ENCODE results near the gene ZBTB3. TPM values are rescaled to one million over a fixed set of nuclear protein-coding genes. Genes with fewer than 3 reads are reported as not detected.
A peak's percentile ranks its signal among the peaks of the same experiment; 100 is the strongest.

Gene ZBTB3
- total and polyA plus RNA-seq, 2 donors (not counting 1 experiment from before 2014, with no cell fraction given) = 6.2 to 14.4 TPM

DNA sequence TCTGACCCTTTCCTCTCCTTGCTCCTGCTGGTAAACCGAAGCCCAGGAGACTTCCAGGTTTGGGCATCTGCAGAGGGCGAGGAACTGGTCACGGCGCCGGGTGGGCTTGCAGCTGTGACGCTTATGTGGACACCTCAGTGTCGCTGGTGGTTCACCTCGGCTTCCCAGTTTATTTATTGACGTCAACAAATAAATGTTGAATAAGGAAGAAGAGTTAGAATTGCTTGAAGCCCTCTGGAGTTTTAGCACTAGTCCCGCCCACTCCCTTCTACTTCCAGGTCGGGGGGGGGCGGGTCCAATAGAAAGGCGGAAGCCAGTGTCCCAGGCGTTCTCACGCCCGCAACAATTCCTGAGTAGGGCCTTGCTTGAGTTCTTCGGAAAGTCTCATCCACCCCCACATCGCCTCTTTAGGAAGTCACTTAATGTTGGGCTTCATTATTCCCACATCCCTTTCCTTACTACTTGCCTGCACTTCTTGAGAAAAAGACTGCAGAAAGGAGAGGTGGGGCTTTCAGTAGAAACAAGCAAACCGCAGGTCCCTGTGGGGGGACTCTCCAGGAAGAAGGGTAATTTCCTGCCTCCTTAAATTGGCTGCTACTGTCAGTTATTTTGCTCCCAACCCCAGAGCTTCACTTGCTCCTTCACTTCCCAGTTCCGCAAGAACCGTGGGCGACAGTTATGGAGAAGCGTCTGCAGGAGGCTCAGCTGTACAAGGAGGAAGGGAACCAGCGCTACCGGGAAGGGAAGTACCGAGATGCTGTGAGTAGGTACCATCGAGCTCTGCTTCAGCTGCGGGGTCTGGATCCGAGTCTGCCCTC is 25.6 kb downstream of the ZBTB3 start, which contains the start of gene TTC9C:
TTC9C (plus strand) TSS at position 316 of the 818 bp plus-strand sequence; CDS start at position 679, 363 bp downstream.
- DNase-seq (ENCODE audit: low read depth in 2 of 2) = peak; percentile 83 to 88

DNA sequence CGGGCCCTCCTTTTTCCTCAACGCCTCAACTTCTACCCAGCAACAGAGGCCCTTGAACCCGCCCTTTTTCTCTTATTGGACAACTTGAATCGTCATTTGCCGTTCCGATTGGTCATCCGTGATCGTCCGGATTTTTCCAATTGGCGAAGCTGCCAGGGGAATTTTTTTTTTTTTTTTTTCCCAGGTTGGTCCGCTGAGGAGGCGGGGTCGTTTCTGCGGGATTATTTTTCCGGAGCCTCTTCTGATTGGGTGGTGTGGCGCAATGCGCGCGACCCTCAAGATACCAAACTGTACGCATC is 26.1 kb downstream of the ZBTB3 start:
- H3K36me3 ChIP-seq (ENCODE audit: control insufficient read depth, insufficient read depth, low read length) = peaks cover 2% of the 10 kb centered on the region
- peak overlapping the region; percentile 60 to 99 (median 81) for H3K4me3 ChIP-seq (replicated peaks in 1 of 4; ENCODE audit: control extremely low read depth in 1 of 4, insufficient read depth in 1 of 4, low read depth in 3 of 4, low read length in 4 of 4)
- H3K27me3 ChIP-seq (ENCODE audit: control insufficient read depth, insufficient read depth, low read length) = no peaks in the 10 kb centered on the region
- TF ChIP-seq, protein P1, sequence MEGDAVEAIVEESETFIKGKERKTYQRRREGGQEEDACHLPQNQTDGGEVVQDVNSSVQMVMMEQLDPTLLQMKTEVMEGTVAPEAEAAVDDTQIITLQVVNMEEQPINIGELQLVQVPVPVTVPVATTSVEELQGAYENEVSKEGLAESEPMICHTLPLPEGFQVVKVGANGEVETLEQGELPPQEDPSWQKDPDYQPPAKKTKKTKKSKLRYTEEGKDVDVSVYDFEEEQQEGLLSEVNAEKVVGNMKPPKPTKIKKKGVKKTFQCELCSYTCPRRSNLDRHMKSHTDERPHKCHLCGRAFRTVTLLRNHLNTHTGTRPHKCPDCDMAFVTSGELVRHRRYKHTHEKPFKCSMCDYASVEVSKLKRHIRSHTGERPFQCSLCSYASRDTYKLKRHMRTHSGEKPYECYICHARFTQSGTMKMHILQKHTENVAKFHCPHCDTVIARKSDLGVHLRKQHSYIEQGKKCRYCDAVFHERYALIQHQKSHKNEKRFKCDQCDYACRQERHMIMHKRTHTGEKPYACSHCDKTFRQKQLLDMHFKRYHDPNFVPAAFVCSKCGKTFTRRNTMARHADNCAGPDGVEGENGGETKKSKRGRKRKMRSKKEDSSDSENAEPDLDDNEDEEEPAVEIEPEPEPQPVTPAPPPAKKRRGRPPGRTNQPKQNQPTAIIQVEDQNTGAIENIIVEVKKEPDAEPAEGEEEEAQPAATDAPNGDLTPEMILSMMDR (conservative IDR thresholded peaks at IDR 0.05 in 1 of 2, IDR thresholded peaks at IDR 0.05 in 1 of 2; ENCODE audit: low read depth in 1 of 2, low read length in 2 of 2) = no peak
- no peak for TF ChIP-seq EZH2 (IDR thresholded peaks at IDR 0.05; ENCODE audit: low read length, missing control alignments)
- H4K20me1 ChIP-seq (ENCODE audit: control insufficient read depth, extremely low read depth, insufficient read depth, low read length) = peaks cover 4% of the 10 kb centered on the region
- peak overlapping the region; percentile 96 for H3K4me2 ChIP-seq (ENCODE audit: extremely low read depth, insufficient read depth, low read length)
- peaks cover 72% of the 10 kb centered on the region for H3K79me2 ChIP-seq (ENCODE audit: control insufficient read depth, insufficient read depth, low read length)
- no peaks in the 10 kb centered on the region for H3K9me3 ChIP-seq (ENCODE audit: control insufficient read depth, insufficient read depth, low read depth, low read length)
- peak overlapping the region; percentile 92 for H3K27ac ChIP-seq (ENCODE audit: insufficient read depth, low read length)
- peak overlapping the region; percentile 97 for H2AFZ ChIP-seq (ENCODE audit: low read length)
- peaks cover 4% of the 10 kb centered on the region for H3K4me1 ChIP-seq (ENCODE audit: control insufficient read depth, extremely low read depth, insufficient read depth, low read length)
- H3K9ac ChIP-seq (ENCODE audit: insufficient read depth, low read length) = peak overlapping the region; percentile 64
- DNase-seq (ENCODE audit: low read depth in 2 of 2) = peak; percentile 96 to 98

More for the DNA sequence above, 25.6 kb downstream of the ZBTB3 start, which contains the start of gene TTC9C:
- peak within 1 kb of the TSS; percentile 85 for H3K9ac ChIP-seq (ENCODE audit: insufficient read depth, low read length)
- peak within 1 kb of the TSS; percentile 92 for H3K27ac ChIP-seq (ENCODE audit: insufficient read depth, low read length)
- peaks cover 4% of the 10 kb centered on the region for H4K20me1 ChIP-seq (ENCODE audit: control insufficient read depth, extremely low read depth, insufficient read depth, low read length)
- peaks cover 4% of the 10 kb centered on the region for H3K4me1 ChIP-seq (ENCODE audit: control insufficient read depth, extremely low read depth, insufficient read depth, low read length)
- peaks cover 3% of the 10 kb centered on the region for H3K36me3 ChIP-seq (ENCODE audit: control insufficient read depth, insufficient read depth, low read length)
- peak within 1 kb of the TSS; percentile 97 for H2AFZ ChIP-seq (ENCODE audit: low read length)
- TF ChIP-seq, protein P1 (conservative IDR thresholded peaks at IDR 0.05 in 1 of 2, IDR thresholded peaks at IDR 0.05 in 1 of 2; ENCODE audit: low read depth in 1 of 2, low read length in 2 of 2) = no peak
- no peak for TF ChIP-seq EZH2 (IDR thresholded peaks at IDR 0.05; ENCODE audit: low read length, missing control alignments)
- no peaks in the 10 kb centered on the region for H3K9me3 ChIP-seq (ENCODE audit: control insufficient read depth, insufficient read depth, low read depth, low read length)
- H3K79me2 ChIP-seq (ENCODE audit: control insufficient read depth, insufficient read depth, low read length) = peaks cover 71% of the 10 kb centered on the region
- peak within 1 kb of the TSS; percentile 96 for H3K4me2 ChIP-seq (ENCODE audit: extremely low read depth, insufficient read depth, low read length)
- H3K4me3 ChIP-seq (replicated peaks in 1 of 4; ENCODE audit: control extremely low read depth in 1 of 4, insufficient read depth in 1 of 4, low read depth in 3 of 4, low read length in 4 of 4) = peak within 1 kb of the TSS; percentile 63 to 99 (median 94)
- H3K27me3 ChIP-seq (ENCODE audit: control insufficient read depth, insufficient read depth, low read length) = no peaks in the 10 kb centered on the region

DNA sequence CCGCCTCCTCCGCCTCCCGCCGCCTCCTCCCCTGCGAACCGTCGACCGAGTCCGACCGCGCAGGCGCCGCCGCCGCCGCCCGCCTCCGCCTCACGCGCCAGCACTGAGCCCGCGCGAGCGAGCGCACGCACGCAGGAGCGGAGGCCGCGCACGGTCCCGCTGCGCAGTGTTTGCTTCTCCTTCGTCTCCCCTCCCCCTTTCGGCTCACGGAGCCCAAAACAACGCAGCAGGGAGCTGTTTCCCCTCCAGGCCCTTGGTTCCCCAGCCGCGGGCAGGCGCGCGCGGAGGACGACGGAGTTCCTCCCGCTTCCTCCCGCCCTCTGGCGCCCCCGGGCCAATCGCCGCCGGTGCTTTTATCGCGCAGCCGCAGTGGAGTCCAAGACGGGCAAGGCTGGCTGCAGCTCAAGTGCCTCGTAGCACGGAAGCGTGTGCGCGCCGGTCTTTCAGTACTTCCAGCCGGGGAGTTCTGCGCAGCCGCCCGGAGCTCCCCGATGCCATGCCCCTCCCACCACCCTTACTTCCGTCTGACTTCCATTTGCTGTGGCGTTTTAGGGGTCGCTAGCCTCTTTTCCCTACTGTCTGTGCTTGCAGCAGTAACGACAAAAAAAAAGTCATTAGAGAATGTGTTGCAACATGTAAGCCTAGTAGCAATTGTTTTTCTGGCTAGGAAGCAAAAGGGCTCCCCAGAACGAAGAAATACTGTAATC is 26.6 kb downstream of the ZBTB3 start, which contains the start of gene HNRNPUL2:
HNRNPUL2 (minus strand) TSS at position 293 of the 707 bp plus-strand sequence. CDS start 301 bp downstream, outside the sequence.
- Histone ChIP-seq H3K9me3 (ENCODE audit: control insufficient read depth, insufficient read depth, low read depth, low read length) (no peaks in the 10 kb centered on the region), H3K4me2 (ENCODE audit: extremely low read depth, insufficient read depth, low read length) (peak within 1 kb of the TSS; percentile 96)

More for the DNA sequence above, 26.6 kb downstream of the ZBTB3 start, which contains the start of gene HNRNPUL2:
- peaks cover 4% of the 10 kb centered on the region for H4K20me1 ChIP-seq (ENCODE audit: control insufficient read depth, extremely low read depth, insufficient read depth, low read length)
- peaks cover 77% of the 10 kb centered on the region for H3K79me2 ChIP-seq (ENCODE audit: control insufficient read depth, insufficient read depth, low read length)
- peak within 1 kb of the TSS; percentile 92 for H3K27ac ChIP-seq (ENCODE audit: insufficient read depth, low read length)
- H3K4me3 ChIP-seq (replicated peaks in 1 of 4; ENCODE audit: control extremely low read depth in 1 of 4, insufficient read depth in 1 of 4, low read depth in 3 of 4, low read length in 4 of 4) = peak within 1 kb of the TSS; percentile 63 to 99 (median 94)
- TF ChIP-seq, protein P1 (conservative IDR thresholded peaks at IDR 0.05 in 1 of 2, IDR thresholded peaks at IDR 0.05 in 1 of 2; ENCODE audit: low read depth in 1 of 2, low read length in 2 of 2) = peak in 1 of 2 donors; percentile 10
- TF ChIP-seq EZH2 (IDR thresholded peaks at IDR 0.05; ENCODE audit: low read length, missing control alignments) = no peak
- peak within 1 kb of the TSS; percentile 85 for H3K9ac ChIP-seq (ENCODE audit: insufficient read depth, low read length)
- H2AFZ ChIP-seq (ENCODE audit: low read length) = peak within 1 kb of the TSS; percentile 97
- DNase-seq (ENCODE audit: low read depth in 2 of 2) = peak; percentile 99
- H3K4me1 ChIP-seq (ENCODE audit: control insufficient read depth, extremely low read depth, insufficient read depth, low read length) = peaks cover 4% of the 10 kb centered on the region
- peaks cover 3% of the 10 kb centered on the region for H3K36me3 ChIP-seq (ENCODE audit: control insufficient read depth, insufficient read depth, low read length)
- H3K27me3 ChIP-seq (ENCODE audit: control insufficient read depth, insufficient read depth, low read length) = no peaks in the 10 kb centered on the region

All from fibroblast of lung (primary cell).